ENCODE results near the gene FBXO10.
A peak's percentile ranks its signal among the peaks of the same experiment; 100 is the strongest.
"Not testable (repeated sequence)": the region's sequence is repeated elsewhere in the genome, so short reads cannot be mapped to it uniquely, and the experiment has no call there.

FBXO10 gene

GRCh38 chr9:37511016-37512010 is 64.9 kb downstream of the FBXO10 start:
- DNase-seq: peak; percentile 61

DNA sequence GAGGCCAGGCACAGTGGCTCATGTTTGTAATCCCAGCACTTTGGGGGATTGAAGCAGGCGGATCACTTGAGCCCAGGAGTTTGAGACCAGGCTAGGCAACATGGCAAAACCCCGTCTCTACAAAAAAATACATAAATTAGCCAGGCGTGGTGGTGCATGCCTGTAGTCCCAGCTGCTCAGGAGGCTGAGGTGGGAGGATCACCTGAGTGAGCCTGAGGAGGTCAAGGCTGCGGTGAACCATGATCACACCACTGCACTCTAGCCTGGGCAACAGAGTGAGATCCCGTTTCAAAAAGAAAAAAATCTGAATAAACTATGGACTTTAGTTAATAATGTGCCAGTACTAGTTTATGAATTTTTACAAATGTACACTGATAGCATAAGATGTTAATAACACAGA is 66.1 kb downstream of the FBXO10 start:
- not testable (repeated sequence) for DNase-seq

- DNase-seq: no peak
Observed at GRCh38 chr9:37509536-37509935, 66.6 kb downstream of the FBXO10 start.

DNA sequence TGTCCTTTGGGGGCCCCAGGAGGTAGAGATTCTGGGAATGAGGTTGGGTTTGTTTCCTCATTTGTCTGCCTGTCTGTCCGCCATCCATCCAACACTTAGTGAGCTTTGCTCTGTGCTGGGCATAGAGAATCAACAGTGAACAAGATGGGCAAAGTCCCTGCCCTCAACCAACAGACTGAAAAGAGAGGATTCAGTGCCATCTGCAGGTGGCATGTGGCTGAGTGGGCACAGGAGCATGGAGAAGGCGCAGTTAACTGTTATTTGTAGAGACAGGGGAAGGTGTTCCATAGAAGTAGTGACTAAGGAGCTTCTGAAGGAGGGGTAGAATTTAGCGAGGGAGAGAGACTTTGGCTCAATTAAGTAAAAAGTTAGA is 67.4 kb downstream of the FBXO10 start:
- DNase-seq: peak; percentile 11

DNA sequence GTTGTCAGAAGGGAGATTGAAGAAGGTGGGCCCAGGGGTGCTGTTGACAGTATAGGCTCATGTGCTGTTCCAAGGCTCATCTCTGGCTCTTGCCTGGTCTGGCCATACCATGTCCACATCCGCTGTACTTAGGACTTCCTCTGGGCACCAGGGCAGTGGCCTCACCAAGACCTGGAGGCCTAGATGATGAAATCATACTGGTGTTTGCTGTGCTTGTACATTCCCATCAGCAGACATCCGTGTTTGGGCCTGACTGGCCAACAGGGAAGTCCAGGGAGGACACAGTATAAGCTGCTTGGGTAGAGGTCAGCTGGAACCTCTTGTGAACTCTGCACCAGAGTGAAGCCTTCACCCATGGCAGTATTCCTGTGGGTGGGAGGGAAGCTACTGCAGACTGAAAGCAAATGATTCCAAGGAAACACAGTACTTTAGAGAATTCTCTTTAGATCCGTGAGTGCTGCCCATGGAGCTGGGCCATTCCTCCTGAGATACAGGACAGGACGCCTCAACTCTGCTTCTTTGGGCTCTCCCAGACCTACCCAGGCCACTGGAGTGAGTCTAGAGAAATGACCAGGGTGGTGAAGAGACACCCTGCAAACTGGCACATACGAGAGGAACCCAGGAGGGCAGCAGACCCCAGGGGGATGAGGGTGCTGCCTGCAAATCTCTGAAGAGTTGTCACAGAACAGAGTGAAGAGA is 67.9 kb downstream of the FBXO10 start:
- DNase-seq: no peak

DNA sequence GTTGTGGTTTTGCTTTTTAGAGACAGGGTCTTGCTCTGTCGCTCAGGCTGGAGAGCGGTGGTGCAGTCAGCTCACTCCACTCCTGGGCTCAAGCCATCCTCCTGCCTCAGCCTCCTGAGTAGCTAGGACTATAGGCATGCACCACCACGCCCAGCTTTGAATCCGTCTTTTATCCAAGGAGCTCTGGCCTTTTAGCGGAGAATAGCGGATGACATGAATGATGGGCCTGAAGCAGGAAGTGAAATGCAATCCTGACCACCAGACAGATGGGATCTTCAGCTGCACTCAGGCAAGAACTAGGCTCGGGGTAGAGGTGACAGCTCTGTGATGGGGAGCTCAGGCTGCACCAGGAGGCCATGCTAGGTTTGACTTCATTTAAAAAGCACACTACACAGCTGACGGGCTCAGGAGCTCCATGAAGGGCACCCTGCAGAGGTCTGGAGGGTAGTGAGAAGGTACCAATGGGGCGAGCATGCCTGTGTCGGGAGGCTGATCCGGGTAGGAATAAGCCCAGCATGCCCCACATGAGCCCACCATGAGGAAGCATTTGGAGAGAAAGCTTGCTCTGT is 68.5 kb downstream of the FBXO10 start:
- no peak for DNase-seq

DNA sequence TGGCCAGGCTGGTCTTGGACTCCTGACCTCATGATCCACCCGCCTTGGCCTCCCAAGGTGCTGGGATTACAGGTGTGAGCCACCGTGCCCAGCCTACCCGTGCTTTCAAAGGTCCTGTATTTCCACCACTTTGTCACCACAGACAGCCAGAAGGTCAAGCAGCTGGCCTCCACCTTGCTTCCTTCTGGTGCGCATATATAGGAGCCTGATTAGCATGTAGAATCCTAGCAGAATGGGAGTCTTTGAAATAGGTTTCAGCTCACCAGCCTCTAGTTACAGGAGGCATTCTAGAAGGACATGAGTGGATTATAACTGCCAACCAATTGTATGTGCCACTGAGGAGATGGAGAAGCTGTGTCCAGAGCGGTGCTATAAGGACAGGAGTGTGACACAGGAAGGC is 71.6 kb downstream of the FBXO10 start:
- no peak for DNase-seq

GRCh38 chr9:37503736-37504135 is 72.4 kb downstream of the FBXO10 start:
- DNase-seq: no peak

DNA sequence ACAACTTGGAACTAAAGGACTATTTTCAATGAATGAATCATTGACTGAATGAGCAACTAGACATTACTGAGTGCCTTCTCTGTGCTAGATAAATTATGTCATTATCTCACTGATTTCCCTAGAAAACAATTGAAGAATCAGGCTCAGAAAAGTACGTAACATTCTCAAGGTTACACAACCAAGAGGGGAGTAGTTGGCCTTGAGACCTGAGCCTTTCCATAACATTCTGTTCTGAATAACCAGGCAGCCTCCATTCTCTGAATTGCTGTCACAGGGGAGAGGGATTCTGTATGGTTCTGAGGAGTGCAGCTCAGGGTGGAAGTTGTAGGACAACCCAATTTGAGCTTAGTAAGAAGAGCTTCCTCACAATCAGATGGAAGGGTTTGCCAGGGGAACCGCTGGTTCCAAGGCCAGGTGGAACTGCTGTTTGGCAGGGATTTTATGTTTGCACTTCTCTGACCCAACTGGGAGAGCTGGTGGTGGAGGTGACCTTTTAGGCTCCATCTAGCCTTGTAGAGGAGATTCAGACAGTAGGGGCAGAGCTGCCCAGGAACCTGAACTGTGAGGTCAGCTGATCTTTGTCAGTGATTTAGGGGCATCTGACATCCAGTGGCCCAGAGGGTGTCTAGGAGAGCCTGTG is 74.1 kb downstream of the FBXO10 start:
- DNase-seq: no peak

GRCh38 chr9:37499297-37499696 is 76.9 kb downstream of the FBXO10 start:
- no peak for DNase-seq

DNA sequence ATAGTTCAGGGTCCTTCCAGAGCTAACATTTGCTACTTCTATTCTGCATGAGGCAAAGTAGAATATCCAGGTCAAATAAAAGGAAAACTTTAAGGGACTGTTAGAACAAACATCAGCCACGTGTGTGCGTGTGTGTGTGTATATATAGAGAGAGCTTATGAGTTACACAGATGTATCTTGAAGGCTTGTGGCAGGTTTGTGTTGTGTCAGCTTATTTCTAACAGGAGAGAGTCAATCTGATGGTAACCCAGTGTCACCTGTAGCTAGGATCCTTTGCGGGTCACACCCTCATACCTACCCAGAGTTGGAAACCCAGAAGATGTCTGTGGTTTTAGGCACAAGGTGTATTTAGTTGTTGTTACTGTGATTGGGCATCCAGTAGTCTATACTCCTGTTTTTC is 77.7 kb downstream of the FBXO10 start:
- no peak for DNase-seq

- DNase-seq: no peak
Observed at GRCh38 chr9:37497320-37497719, 78.9 kb downstream of the FBXO10 start.

DNA sequence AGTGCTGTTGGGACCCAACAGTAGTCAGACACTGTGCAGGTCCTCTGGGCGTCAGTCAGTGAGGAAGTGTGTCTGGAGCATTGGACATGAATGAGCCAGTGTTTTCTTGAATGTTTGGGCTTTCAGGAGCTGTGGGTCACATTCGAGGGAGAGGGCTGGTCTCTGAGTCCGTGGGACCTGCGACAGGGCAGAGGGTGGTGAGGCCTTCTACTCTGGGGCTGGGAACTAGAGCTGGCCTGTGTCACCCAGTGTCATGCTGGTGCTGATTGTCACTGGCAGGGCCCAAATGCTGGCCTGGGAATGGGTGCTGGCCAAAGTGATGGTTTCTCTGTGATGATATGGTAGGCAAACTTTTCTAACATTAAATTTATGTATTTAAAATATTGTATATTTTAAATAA is 80.2 kb downstream of the FBXO10 start:
- DNase-seq: no peak

GRCh38 chr9:37495571-37495970 is 80.6 kb downstream of the FBXO10 start:
- no peak for DNase-seq

GRCh38 chr9:37491939-37492338 is 84.2 kb downstream of the FBXO10 start:
- DNase-seq: no peak

DNA sequence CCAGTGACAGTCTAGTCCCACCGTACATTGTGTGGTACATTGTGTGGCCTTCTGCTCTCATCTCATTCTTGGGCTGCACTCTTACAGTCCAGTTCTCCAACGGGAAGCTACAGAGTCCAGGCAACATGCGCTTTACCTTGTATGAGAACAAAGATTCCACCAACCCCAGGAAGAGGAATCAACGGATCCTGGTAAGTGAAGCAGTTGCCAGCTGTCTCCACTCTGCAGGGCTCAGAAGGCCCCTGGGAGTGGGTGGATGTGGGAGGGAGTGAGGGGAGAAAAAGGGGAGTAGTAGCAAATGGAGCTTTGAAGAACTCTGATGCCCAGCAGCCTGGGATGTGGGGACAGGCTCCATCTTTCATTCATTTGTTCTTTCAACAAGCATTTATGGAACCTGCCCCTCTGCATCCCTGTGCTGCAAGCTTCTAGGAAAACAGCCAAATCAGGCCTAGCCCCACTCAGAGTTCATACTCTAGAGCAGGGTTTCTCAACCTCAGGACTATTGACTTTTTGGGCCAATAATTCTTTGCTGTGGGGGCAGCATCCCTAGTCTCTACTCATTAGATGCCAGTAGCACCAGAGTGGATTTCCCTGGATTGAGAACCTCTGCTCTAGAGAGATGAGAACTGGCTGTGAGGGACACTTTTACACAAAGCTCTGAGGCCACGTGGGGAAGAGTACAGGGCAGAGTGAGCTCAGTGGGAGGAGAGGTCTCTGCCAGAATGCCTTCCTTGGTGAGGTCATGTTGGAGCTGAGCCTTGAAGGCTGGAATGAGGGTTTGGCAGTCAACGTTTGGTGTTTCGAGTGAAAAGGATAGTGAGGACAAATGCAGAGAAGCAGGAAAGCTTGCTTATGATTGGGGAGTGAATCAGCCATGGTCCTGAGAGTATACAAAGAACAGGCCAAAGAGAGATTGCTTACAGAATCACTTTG is 89.3 kb downstream of the FBXO10 start:
- peak; percentile 55 for DNase-seq

- DNase-seq: peak; percentile 55
Observed at GRCh38 chr9:37486256-37486615, 89.9 kb downstream of the FBXO10 start.

DNA sequence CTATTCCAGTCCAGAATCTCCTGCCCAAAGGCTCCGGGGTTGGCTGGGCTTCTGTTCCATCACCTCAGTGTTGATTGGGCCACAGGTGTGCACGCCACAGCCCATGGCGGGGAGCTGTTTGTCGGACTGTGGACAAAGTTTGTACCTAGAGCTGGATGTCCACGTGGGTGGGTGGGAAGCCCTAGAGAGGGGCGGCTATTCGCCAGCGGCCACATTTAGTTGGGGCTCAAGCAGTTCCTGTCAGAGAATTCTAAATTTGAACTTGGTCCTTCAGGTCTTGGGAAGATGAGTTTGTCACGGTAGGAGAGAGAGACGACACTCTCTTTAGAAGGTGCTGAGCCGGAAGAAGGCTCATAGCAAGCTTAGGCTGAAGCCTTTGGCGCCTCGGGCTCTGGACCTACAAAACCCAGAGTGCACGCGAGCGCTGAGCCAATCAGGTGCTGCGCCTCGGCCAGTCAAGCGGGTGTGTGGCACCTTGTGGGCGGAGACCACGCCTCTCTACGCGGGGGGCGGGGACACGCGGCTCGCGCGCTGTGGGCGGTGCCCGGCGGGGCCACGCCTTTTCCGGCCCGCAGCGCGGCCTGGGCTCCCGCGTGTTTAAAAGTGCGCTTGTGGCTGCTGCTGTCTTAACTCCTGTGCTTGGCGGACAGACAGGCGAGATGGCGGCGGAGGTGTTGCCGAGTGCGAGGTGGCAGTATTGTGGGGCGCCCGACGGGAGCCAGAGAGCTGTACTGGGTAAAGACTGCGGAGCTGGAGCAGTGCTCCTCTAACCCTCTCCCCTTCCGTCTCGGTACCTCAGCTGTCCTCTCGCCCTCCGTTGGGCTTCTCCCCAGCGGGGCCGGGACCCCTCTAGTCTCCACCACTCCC is 90.6 kb downstream of the FBXO10 start, which contains the start of gene POLR1E:
TSS of gene POLR1E (plus strand) at position 560 of the 867 bp plus-strand sequence. CDS start at position 660, 100 bp downstream.
- DNase-seq: peak; percentile 99

- no peak for DNase-seq
Observed at GRCh38 chr9:37480759-37481158, 95.4 kb downstream of the FBXO10 start.

GRCh38 chr9:37477987-37478619 is 98.1 kb downstream of the FBXO10 start:
- DNase-seq: not testable (repeated sequence)

All from NCI-H69 (cell line).